ENCODE results near the gene CDK2.
"Not testable (repeated sequence)": the region's sequence is repeated elsewhere in the genome, so short reads cannot be mapped to it uniquely, and the experiment has no call there.

The CDK2 gene

GRCh38 chr12:55966408-55967281, at the start of gene CDK2:
Gene CDK2 (plus strand): TSS chr12:55966830. CDS start chr12:55967009, 179 bp downstream.
- DNase-seq, result peak; percentile 51

GRCh38 chr12:55919032-55919431, 47.6 kb upstream of the CDK2 start:
- DNase-seq, result not testable (repeated sequence)

- no peak for DNase-seq
These were observed 44.5 kb upstream of the CDK2 start for GRCh38 chr12:55922126-55922525.

GRCh38 chr12:55923648-55924047, 43.0 kb upstream of the CDK2 start:
- not testable (repeated sequence) for DNase-seq

- no peak for DNase-seq
These were observed 41.3 kb upstream of the CDK2 start for GRCh38 chr12:55925371-55925770.

GRCh38 chr12:55925870-55926737, 40.5 kb upstream of the CDK2 start:
- DNase-seq, result no peak

GRCh38 chr12:55926738-55927587, 39.7 kb upstream of the CDK2 start:
- peak; percentile 74 for DNase-seq

- peak; percentile 14 for DNase-seq
These were observed 38.8 kb upstream of the CDK2 start, which contains the start of gene PYM1 for GRCh38 chr12:55927588-55928502. Gene PYM1 (minus strand): TSS chr12:55927894. CDS start chr12:55927761, 133 bp downstream.

- DNase-seq, result no peak
These were observed 37.3 kb upstream of the CDK2 start for GRCh38 chr12:55929306-55929791.

GRCh38 chr12:55930771-55931316, 35.8 kb upstream of the CDK2 start, which contains the start of gene DGKA:
Gene DGKA (plus strand): TSS chr12:55931162. CDS start chr12:55936504, 5,342 bp downstream.
- DNase-seq, result peak; percentile 8

GRCh38 chr12:55931317-55931779, 35.3 kb upstream of the CDK2 start:
- DNase-seq, result no peak

- no peak for DNase-seq
These were observed 34.7 kb upstream of the CDK2 start for GRCh38 chr12:55931780-55932550.

- no peak for DNase-seq
These were observed 34.1 kb upstream of the CDK2 start for GRCh38 chr12:55932551-55932910.

GRCh38 chr12:55933169-55933798, 33.3 kb upstream of the CDK2 start:
- no peak for DNase-seq

GRCh38 chr12:55933799-55934742, 32.6 kb upstream of the CDK2 start:
- no peak for DNase-seq

GRCh38 chr12:55934773-55935172, 31.9 kb upstream of the CDK2 start:
- DNase-seq, result no peak

GRCh38 chr12:55935738-55936151, 30.9 kb upstream of the CDK2 start:
- DNase-seq, result no peak

- no peak for DNase-seq
These were observed 28.6 kb upstream of the CDK2 start for GRCh38 chr12:55937981-55938380.

Data from DMS79 (cell line).